HEK293T (cell line): Measurements from ENCODE around the gene IPO5.

Source experiments
- BHLHE40 ChIP-seq: fragments of 450-650 bp; IDR thresholded peaks from 2 replicates; pipeline ENCODE4 v1.6.1; 2016; ENCODE audit warnings: mild to moderate bottlenecking, moderate library complexity, borderline replicate concordance
- CTBP1 ChIP-seq: fragments of 450-650 bp; IDR thresholded peaks from 2 replicates; pipeline ENCODE4 v1.6.1; 2016; ENCODE audit warnings: borderline replicate concordance
- FOXA1 ChIP-seq: fragments of 450-650 bp; IDR thresholded peaks from 2 replicates; pipeline ENCODE4 v1.6.1; 2016; ENCODE audit warnings: mild to moderate bottlenecking
- FOXM1 ChIP-seq: fragments of 450-650 bp; IDR thresholded peaks from 2 replicates; pipeline ENCODE4 v1.6.1; 2017; ENCODE audit warnings: mild to moderate bottlenecking, borderline replicate concordance
- LEF1 ChIP-seq: fragments of 450-650 bp; IDR thresholded peaks from 2 replicates; pipeline ENCODE4 v1.6.1; 2017; ENCODE audit warnings: mild to moderate bottlenecking, borderline replicate concordance
- SP1 ChIP-seq: fragments of 450-650 bp; IDR thresholded peaks from 2 replicates; pipeline ENCODE4 v1.6.1; 2017
- SUZ12 ChIP-seq: fragments of 450-650 bp; IDR thresholded peaks from 2 replicates; pipeline ENCODE4 v1.6.1; 2016; ENCODE audit warnings: mild to moderate bottlenecking
- ZNF384 ChIP-seq: fragments of 450-650 bp; IDR thresholded peaks from 2 replicates; pipeline ENCODE4 v1.6.1; 2016
- TF ChIP-seq, protein P1 (sequence below): fragments of 450-650 bp; IDR thresholded peaks from 2 replicates; pipeline ENCODE4 v1.6.1; 2016

DNA sequence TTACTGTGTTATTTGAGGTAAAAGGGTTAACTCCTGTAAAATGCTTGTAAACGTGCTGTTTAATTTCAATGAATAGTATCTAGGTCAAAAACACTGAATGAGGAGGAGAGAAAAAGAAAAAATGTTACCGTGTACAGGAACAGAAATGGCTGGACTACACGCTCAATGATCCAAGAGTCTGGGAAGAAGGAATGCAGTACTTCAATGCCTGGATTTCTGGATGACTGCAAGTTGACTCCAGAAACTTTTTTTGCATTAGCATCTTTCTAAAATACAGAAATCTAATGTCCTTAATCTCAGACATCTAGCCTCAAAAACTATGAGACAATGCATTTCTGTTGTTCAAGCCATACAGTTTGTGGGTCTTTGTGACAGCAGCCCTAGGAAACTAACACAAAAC lies 17.4 kb upstream of the IPO5 start:
- TF ChIP-seq FOXA1 (no peak), BHLHE40 (no peak), SP1 (no peak), ZNF384 (no peak), LEF1 (no peak), SUZ12 (no peak), FOXM1 (no peak), CTBP1 (no peak)
- TF ChIP-seq, protein P1, sequence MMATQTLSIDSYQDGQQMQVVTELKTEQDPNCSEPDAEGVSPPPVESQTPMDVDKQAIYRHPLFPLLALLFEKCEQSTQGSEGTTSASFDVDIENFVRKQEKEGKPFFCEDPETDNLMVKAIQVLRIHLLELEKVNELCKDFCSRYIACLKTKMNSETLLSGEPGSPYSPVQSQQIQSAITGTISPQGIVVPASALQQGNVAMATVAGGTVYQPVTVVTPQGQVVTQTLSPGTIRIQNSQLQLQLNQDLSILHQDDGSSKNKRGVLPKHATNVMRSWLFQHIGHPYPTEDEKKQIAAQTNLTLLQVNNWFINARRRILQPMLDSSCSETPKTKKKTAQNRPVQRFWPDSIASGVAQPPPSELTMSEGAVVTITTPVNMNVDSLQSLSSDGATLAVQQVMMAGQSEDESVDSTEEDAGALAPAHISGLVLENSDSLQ, result no peak
